ENCODE measurements around the gene RAB31.

The RAB31 gene

GRCh38 chr18:9705183-9705829 is 2.8 kb upstream of the RAB31 start:
- Histone ChIP-seq H3K9ac (ENCODE audit: low read length in 2 of 2) (no peak overlapping the region), H3K27me3 (ENCODE audit: control insufficient read depth in 1 of 2, insufficient read depth in 2 of 2, low read length in 2 of 2) (no peaks in the 10 kb centered on the region), H3K4me3 (ENCODE audit: low read length in 2 of 2) (no peak overlapping the region), H3K36me3 (ENCODE audit: control insufficient read depth in 2 of 2, insufficient read depth in 2 of 2, low read length in 2 of 2) (no peaks in the 10 kb centered on the region), H3K4me1 (ENCODE audit: control insufficient read depth, insufficient read depth, low read length) (peaks cover 22% of the 10 kb centered on the region), H3K27ac (ENCODE audit: low read length) (no peak overlapping the region), H3K9me3 (ENCODE audit: control insufficient read depth in 2 of 2, low read length in 2 of 2) (no peaks in the 10 kb centered on the region)

- Histone ChIP-seq H3K27me3 (ENCODE audit: control insufficient read depth in 1 of 2, insufficient read depth in 2 of 2, low read length in 2 of 2) (no peaks in the 10 kb centered on the region), H3K27ac (ENCODE audit: low read length) (peak overlapping the region; percentile 100), H3K9me3 (ENCODE audit: control insufficient read depth in 2 of 2, low read length in 2 of 2) (no peaks in the 10 kb centered on the region), H3K36me3 (ENCODE audit: control insufficient read depth in 2 of 2, insufficient read depth in 2 of 2, low read length in 2 of 2) (no peaks in the 10 kb centered on the region), H3K9ac (ENCODE audit: low read length in 2 of 2) (peak overlapping the region; percentile 98), H3K4me1 (ENCODE audit: control insufficient read depth, insufficient read depth, low read length) (peaks cover 28% of the 10 kb centered on the region), H3K4me3 (ENCODE audit: low read length in 2 of 2) (peak overlapping the region in 1 of 2 donors; percentile 24)
These were observed 1.8 kb upstream of the RAB31 start for GRCh38 chr18:9706081-9706935.

DNA sequence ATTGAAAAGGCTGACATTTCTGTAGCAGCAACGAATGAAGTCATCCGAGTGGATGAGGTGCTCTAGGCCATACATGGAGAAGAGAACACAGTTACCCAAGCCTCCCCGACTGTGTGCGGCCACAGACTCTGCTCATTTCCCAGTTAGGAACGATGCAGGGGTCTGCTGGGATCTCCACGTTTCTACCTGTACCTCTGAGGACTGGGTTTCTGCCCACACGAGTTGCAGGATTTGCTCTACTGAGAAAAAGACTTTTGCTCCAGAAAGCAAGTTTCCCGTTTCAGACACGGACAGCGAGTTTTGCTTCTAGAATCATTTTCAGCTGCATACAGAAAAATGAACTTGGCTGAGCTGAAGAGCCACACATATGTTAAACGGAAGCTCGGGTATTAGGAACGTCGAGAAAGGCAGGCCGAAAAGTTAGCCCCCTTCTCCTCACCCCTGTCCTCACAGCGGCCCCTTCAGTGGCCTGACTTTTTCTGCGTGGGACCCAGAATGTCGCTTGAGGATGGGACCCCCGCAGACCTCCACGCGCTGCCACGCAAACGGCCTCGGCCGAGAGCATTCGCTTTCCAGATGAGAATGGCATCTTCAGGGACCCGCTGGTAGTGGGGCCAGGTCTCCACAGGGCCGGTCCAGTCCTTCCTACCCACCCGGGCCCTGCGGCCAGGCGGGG is 582 bp upstream of the RAB31 start:
- H3K9ac ChIP-seq (ENCODE audit: low read length in 2 of 2), result peak overlapping the region; percentile 98
- H3K9me3 ChIP-seq (ENCODE audit: control insufficient read depth in 2 of 2, low read length in 2 of 2), result no peaks in the 10 kb centered on the region

GRCh38 chr18:9708434-9709303 is 568 bp downstream of the RAB31 start:
- Histone ChIP-seq H3K9ac (ENCODE audit: low read length in 2 of 2) (peak overlapping the region; percentile 78 to 85), H3K36me3 (ENCODE audit: control insufficient read depth in 2 of 2, insufficient read depth in 2 of 2, low read length in 2 of 2) (no peaks in the 10 kb centered on the region), H3K9me3 (ENCODE audit: control insufficient read depth in 2 of 2, low read length in 2 of 2) (no peaks in the 10 kb centered on the region), H3K27ac (ENCODE audit: low read length) (peak overlapping the region; percentile 91), H3K4me1 (ENCODE audit: control insufficient read depth, insufficient read depth, low read length) (peaks cover 39% of the 10 kb centered on the region), H3K4me3 (ENCODE audit: low read length in 2 of 2) (peak overlapping the region; percentile 68 to 83), H3K27me3 (ENCODE audit: control insufficient read depth in 1 of 2, insufficient read depth in 2 of 2, low read length in 2 of 2) (no peaks in the 10 kb centered on the region)

More for the DNA sequence above, 582 bp upstream of the RAB31 start:
- Histone ChIP-seq H3K4me1 (ENCODE audit: control insufficient read depth, insufficient read depth, low read length) (peaks cover 39% of the 10 kb centered on the region), H3K27me3 (ENCODE audit: control insufficient read depth in 1 of 2, insufficient read depth in 2 of 2, low read length in 2 of 2) (no peaks in the 10 kb centered on the region), H3K36me3 (ENCODE audit: control insufficient read depth in 2 of 2, insufficient read depth in 2 of 2, low read length in 2 of 2) (no peaks in the 10 kb centered on the region), H3K27ac (ENCODE audit: low read length) (peak overlapping the region; percentile 100), H3K4me3 (ENCODE audit: low read length in 2 of 2) (peak overlapping the region; percentile 81 to 83)

DNA sequence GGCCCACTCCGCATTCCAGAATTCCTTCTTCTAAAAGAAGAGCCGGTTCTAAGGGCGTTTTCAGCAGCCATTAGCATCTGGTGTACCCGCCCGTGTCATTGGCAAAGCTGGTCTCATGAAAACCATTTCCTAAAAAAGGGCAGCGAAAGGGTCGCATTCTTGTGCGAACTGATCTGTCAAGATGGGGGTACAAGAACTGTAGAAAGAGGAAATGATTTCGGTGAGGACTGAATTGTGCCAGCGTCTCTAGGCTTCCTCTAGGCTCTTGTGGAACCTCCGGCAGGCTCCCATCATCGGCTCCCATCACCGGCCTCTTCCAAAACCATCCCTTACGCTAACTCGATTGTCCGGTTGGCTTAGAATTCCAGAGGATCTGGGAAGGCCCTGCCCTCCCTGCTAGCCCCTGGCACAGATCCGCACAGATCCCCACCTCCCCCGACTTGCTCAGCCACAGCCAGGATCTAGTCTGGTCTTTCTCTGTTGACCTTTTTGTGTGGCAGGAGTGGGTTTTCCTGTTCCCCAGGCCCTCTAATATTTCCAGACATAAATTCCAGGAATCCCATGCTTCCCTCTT is 1.3 kb downstream of the RAB31 start:
- peak overlapping the region; percentile 91 for H3K27ac ChIP-seq (ENCODE audit: low read length)
- no peaks in the 10 kb centered on the region for H3K9me3 ChIP-seq (ENCODE audit: control insufficient read depth in 2 of 2, low read length in 2 of 2)
- no peaks in the 10 kb centered on the region for H3K36me3 ChIP-seq (ENCODE audit: control insufficient read depth in 2 of 2, insufficient read depth in 2 of 2, low read length in 2 of 2)
- H3K27me3 ChIP-seq (ENCODE audit: control insufficient read depth in 1 of 2, insufficient read depth in 2 of 2, low read length in 2 of 2), result no peaks in the 10 kb centered on the region
- peak overlapping the region; percentile 68 to 83 for H3K4me3 ChIP-seq (ENCODE audit: low read length in 2 of 2)
- H3K4me1 ChIP-seq (ENCODE audit: control insufficient read depth, insufficient read depth, low read length), result peaks cover 41% of the 10 kb centered on the region
- H3K9ac ChIP-seq (ENCODE audit: low read length in 2 of 2), result peak overlapping the region; percentile 78 to 85

DNA sequence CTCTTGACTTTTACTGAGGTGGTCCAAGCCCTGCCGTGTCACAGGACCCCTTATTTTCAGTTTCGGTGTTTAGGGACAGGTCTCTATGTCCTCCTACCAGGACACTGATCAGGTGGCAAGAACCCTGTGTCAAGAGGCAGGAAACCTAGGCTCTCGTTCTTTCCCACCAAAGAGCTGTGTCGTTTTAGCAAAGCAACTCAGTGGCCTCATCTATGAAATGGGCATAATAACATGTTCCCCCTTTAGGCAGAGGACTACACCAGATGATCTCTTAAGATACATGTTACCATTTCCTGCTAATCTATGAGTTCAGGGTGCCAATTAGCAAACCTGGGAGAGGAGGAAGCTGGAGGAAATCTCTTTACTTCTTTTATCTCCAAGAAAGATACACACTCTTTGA is 1.9 kb downstream of the RAB31 start:
- Histone ChIP-seq H3K27me3 (ENCODE audit: control insufficient read depth in 1 of 2, insufficient read depth in 2 of 2, low read length in 2 of 2) (no peaks in the 10 kb centered on the region), H3K4me1 (ENCODE audit: control insufficient read depth, insufficient read depth, low read length) (peaks cover 47% of the 10 kb centered on the region), H3K9me3 (ENCODE audit: control insufficient read depth in 2 of 2, low read length in 2 of 2) (no peaks in the 10 kb centered on the region), H3K9ac (ENCODE audit: low read length in 2 of 2) (peak overlapping the region; percentile 78 to 85), H3K36me3 (ENCODE audit: control insufficient read depth in 2 of 2, insufficient read depth in 2 of 2, low read length in 2 of 2) (no peaks in the 10 kb centered on the region), H3K27ac (ENCODE audit: low read length) (peak overlapping the region; percentile 91), H3K4me3 (ENCODE audit: low read length in 2 of 2) (peak overlapping the region; percentile 68 to 83)

GRCh38 chr18:9711361-9712129 is 3.4 kb downstream of the RAB31 start:
- Histone ChIP-seq H3K27me3 (ENCODE audit: control insufficient read depth in 1 of 2, insufficient read depth in 2 of 2, low read length in 2 of 2) (no peaks in the 10 kb centered on the region), H3K4me3 (ENCODE audit: low read length in 2 of 2) (peak overlapping the region; percentile 46 to 47), H3K36me3 (ENCODE audit: control insufficient read depth in 2 of 2, insufficient read depth in 2 of 2, low read length in 2 of 2) (no peaks in the 10 kb centered on the region), H3K9ac (ENCODE audit: low read length in 2 of 2) (no peak overlapping the region), H3K9me3 (ENCODE audit: control insufficient read depth in 2 of 2, low read length in 2 of 2) (no peaks in the 10 kb centered on the region), H3K4me1 (ENCODE audit: control insufficient read depth, insufficient read depth, low read length) (peaks cover 48% of the 10 kb centered on the region), H3K27ac (ENCODE audit: low read length) (peak overlapping the region; percentile 49)

DNA sequence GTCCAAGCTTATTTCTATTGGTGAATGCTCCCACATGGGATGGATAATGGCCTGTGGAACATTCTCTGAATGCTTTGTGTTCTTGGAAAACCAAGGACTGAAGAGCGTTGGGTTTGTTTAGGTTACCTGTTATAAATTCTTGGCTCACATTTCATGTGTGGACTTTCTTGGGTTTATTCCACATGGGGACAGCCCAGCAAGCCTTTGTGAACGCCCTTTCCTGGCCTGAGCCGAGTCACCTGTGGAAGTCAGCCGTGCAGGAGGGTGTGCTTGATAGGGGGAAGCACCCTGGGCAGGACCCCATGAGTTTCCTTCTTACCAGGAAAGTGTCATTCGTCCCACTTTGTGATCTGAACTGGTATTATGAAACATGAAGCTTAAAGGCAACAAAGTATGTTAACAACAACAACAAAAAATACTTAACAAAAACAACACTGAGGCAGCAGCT is 4.1 kb downstream of the RAB31 start:
- Histone ChIP-seq H3K27me3 (ENCODE audit: control insufficient read depth in 1 of 2, insufficient read depth in 2 of 2, low read length in 2 of 2) (no peaks in the 10 kb centered on the region), H3K9me3 (ENCODE audit: control insufficient read depth in 2 of 2, low read length in 2 of 2) (no peaks in the 10 kb centered on the region), H3K4me3 (ENCODE audit: low read length in 2 of 2) (peak overlapping the region; percentile 17 to 46), H3K9ac (ENCODE audit: low read length in 2 of 2) (no peak overlapping the region), H3K27ac (ENCODE audit: low read length) (peak overlapping the region; percentile 49), H3K4me1 (ENCODE audit: control insufficient read depth, insufficient read depth, low read length) (peaks cover 41% of the 10 kb centered on the region), H3K36me3 (ENCODE audit: control insufficient read depth in 2 of 2, insufficient read depth in 2 of 2, low read length in 2 of 2) (no peaks in the 10 kb centered on the region)

DNA sequence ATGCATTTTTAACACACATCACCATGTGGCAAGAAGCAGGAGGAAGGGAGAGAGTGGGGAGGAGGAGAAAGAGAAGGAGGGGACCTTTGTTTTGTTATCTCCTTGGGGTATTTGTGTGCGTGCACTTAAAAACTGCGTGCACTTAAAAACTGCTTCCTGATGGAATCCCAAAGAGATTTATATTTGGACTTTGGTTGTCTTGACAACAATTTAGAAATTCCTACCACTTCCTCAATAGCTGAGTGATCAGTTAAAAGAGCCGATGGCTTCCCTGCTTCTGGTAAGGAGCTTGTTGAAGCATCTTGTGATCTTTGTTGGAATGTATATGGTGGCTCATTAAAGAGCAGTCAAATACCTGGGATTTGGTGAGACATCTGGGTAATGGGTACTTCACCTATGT is 4.5 kb downstream of the RAB31 start:
- H3K9ac ChIP-seq (ENCODE audit: low read length in 2 of 2), result no peak overlapping the region
- peak overlapping the region in 1 of 2 donors; percentile 14 for H3K4me3 ChIP-seq (ENCODE audit: low read length in 2 of 2)
- H3K4me1 ChIP-seq (ENCODE audit: control insufficient read depth, insufficient read depth, low read length), result peaks cover 39% of the 10 kb centered on the region
- no peaks in the 10 kb centered on the region for H3K27me3 ChIP-seq (ENCODE audit: control insufficient read depth in 1 of 2, insufficient read depth in 2 of 2, low read length in 2 of 2)
- H3K9me3 ChIP-seq (ENCODE audit: control insufficient read depth in 2 of 2, low read length in 2 of 2), result no peaks in the 10 kb centered on the region
- no peak overlapping the region for H3K27ac ChIP-seq (ENCODE audit: low read length)
- no peaks in the 10 kb centered on the region for H3K36me3 ChIP-seq (ENCODE audit: control insufficient read depth in 2 of 2, insufficient read depth in 2 of 2, low read length in 2 of 2)
